Frontal cortex (tissue), 4 donors: Measurements from ENCODE around the gene CD247. TPM values are rescaled to one million over a fixed set of nuclear protein-coding genes. Genes with fewer than 3 reads are reported as not detected.

Source experiments
- DNase-seq, 2 donors: peaks; one replicate each; pipeline ENCODE4 v3.0.0; 2012; ENCODE audit warnings: low spot score in 2 of 2
- FAIRE-seq: peaks from 2 replicates; lab custom pipeline; 2012; peaks lifted over from hg19 to GRCh38; lab: Jason Lieb, UNC
- total RNA-seq: library from RNA; depleted of rRNA; stranded (reverse); fragments of >200 nt; gene quantifications from one replicate; pipeline ENCODE4 v1.2.3, GENCODE V29; 2014
- donor health status: control.
- donor health status: control.
- donor health status: control.

CD247 gene
- total RNA-seq, 1 donor from 2014 or later: 1.2 TPM

GRCh38 chr1:167443757-167444156 lies 74.6 kb downstream of the CD247 start:
- DNase-seq (no peak), FAIRE-seq (no peak)

DNA sequence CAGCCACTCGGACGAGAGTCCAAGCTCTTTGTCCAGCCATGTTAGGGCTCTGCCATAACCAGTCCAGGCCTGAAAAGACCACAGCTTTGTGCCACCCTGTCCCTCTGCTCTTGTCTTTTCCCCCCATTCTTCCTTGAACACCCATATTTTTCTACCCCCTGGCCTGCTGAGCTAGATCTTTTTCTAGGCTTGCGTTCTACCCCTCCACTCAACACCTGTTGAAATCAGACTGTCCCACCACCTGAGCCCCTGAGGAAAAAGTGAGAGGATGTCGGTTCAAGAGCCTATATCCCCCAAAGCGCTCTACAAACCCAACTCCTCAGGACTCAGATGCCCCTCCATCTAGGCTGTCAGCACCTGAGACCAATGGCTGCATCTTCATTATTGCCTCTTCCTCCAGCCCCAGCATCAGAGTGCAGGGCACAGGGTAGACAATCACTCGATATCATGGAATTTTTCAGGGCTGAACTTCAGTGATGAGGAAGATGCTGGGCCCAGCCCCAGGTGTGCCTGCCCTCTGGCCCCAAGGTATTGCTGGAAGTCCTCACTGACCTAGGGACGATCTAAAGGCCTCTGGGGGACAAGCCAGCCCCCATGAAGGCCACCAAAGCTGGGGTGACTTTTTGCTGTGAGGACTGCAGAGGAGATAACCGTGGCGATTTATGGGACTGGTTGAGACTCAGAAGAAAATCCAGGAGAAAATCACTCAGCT lies 75.3 kb downstream of the CD247 start:
- DNase-seq (no peak), FAIRE-seq (no peak)

- no peak for FAIRE-seq
These were observed 76.0 kb downstream of the CD247 start for GRCh38 chr1:167442142-167442848.

DNA sequence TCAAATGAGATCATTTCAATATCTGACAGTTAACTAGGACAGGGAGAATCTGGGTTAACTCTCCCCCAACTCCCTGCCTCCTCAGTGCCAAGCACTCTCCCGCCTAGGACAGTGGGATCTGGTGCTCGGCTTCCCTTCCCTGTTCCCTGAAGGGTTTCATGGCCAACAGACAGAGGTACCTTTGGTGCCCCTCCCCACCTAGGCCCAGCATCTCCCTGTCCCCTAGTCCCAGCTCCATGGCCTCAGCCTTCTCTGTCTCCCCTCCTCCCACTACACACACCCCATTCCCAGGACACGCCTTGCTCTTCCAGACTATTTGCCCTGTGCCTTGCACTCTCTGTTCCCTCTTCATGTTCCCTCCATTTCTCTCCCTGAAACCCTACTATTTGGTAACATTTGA lies 77.1 kb downstream of the CD247 start:
- DNase-seq: no peak

More at GRCh38 chr1:167442142-167442848, 76.0 kb downstream of the CD247 start:
- DNase-seq: peak; percentile 68 to 80

GRCh38 chr1:167440776-167441175 lies 77.6 kb downstream of the CD247 start:
- FAIRE-seq: no peak
- no peak for DNase-seq

More for the DNA sequence above, 77.1 kb downstream of the CD247 start:
- FAIRE-seq: no peak

GRCh38 chr1:167440345-167440744 lies 78.0 kb downstream of the CD247 start:
- FAIRE-seq (no peak), DNase-seq (no peak)

- no peak for FAIRE-seq
- peak; percentile 36 to 69 for DNase-seq
These were observed 78.9 kb downstream of the CD247 start for GRCh38 chr1:167439301-167439988.

GRCh38 chr1:167438171-167439138 lies 79.9 kb downstream of the CD247 start:
- no peak for FAIRE-seq
- DNase-seq: no peak

- DNase-seq (no peak), FAIRE-seq (no peak)
These were observed 82.8 kb downstream of the CD247 start for GRCh38 chr1:167435484-167435883.

DNA sequence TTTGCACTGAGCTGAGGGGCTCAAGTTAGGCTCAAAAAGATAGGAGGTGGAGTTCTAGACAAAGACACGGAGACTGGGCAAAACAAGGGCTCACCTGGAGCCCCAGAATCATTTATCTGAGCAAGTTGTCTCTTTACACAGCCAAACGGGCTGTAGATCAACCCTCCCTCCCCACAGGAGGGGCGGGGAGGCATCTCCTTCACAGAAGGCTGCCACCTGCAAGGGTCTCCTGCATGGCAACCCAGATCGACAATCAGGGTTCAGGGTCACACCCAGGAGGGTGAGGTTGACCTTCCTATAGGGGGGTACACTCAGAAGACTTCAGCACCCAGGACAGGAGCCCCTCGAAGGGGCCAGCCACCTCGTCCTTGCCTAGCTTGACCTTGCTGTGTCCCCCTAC lies 84.0 kb downstream of the CD247 start:
- FAIRE-seq (no peak), DNase-seq (no peak)

GRCh38 chr1:167433884-167434283 lies 84.4 kb downstream of the CD247 start:
- DNase-seq (no peak), FAIRE-seq (no peak)

GRCh38 chr1:167432780-167433179 lies 85.5 kb downstream of the CD247 start:
- no peak for FAIRE-seq
- no peak for DNase-seq

GRCh38 chr1:167431909-167432650 lies 86.2 kb downstream of the CD247 start:
- DNase-seq (no peak), FAIRE-seq (no peak)

GRCh38 chr1:167431261-167431908 lies 86.9 kb downstream of the CD247 start:
- DNase-seq (no peak), FAIRE-seq (no peak)

DNA sequence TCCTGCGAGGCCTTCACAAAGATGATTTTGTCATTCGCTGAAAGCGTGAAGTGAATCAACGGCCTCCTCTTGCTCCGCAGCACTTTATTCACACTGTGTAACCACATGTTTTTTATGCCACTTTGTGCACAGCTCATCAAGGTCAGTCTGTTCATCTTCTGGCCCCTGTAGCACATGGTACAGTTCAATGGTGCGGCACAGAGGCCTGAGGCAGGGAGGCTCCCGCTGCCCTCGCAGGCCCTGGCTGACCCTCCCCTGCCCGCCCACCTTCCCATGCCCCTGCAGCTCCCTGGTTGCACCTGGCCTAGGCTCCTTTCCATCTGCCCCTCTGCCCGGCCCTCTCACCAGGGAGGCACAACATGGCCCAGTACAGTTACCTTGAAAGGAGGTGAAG lies 87.5 kb downstream of the CD247 start:
- no peak for DNase-seq
- no peak for FAIRE-seq

DNA sequence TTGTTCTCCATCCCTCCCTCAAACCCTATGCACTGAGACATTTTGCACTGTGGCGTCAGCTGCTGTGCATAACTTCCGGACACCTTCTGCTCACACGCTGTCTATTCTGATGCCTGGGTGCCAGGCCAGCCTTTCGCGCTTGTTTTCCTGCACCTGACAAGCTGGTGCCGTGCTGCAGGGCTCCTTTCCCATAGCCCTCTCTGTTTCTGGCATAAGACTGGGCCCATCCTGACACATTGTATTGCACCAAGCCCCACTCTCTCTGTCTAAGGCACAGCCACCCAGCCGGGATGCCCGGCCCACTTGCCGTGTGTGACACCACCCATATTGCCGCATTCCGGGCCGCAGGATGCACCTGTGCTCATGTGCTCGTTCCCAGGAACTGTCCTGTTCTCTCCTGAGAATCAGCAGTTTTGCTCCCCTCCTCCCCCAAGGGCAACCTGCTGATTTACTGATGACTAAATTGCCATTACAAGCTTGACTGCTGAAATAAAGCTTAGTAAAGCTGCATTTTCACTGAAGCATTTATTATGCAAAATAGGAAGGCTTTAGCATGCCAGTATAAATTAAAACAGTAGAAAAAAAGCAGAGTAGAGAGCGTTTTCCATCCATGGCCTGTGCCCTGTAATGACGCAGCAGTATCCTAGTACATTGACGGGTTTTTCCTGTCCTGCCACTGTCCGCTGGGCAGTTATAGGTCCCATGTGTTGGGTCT lies 88.0 kb downstream of the CD247 start:
- DNase-seq (no peak), FAIRE-seq (no peak)

- FAIRE-seq (no peak), DNase-seq (no peak)
These were observed 88.7 kb downstream of the CD247 start for GRCh38 chr1:167429612-167430011.

DNA sequence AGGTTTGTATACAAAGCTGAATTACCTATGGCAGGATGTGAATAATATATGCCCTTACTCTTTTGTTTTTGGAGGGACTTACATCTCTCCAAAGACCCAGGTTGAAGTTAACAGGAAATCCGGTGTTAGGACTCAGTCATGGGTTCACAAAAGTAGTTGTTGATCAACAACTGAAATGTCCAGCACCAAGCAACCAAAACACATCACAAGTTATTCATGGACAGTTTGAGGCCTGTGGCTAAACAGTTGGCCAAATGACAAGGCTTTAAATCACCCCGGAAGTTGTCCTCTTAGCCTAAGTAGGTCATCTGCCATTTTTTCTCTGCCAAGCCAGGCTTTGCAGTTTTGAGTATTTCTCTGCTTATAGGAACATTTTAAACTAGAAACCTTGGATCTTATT lies 89.9 kb downstream of the CD247 start:
- DNase-seq (no peak), FAIRE-seq (no peak)
